ENCODE results near the gene DNAJB2.

- TF ChIP-seq POLR2A (IDR thresholded peaks at IDR 0.05; ENCODE audit: low read length) = no peak
- no peak for TF ChIP-seq GATA1 (IDR thresholded peaks at IDR 0.05; ENCODE audit: low read depth, low read length)
Observed at GRCh38 chr2:219306047-219306446, 26.9 kb downstream of the DNAJB2 start.
